T-helper 1 cell (primary cell): ENCODE measurements around the gene DEGS2.

Source experiments
- DNase-seq, 5 donors: peaks; one replicate each; pipeline ENCODE4 v3.0.0-alpha.2; 2012 to 2020

DEGS2 gene

GRCh38 chr14:100109594-100109955, 49.9 kb downstream of the DEGS2 start:
- no peak for DNase-seq

GRCh38 chr14:100108840-100109593, 50.4 kb downstream of the DEGS2 start:
- no peak for DNase-seq

- DNase-seq = peak; percentile 66 to 89 (median 79)
These were observed 51.2 kb downstream of the DEGS2 start for GRCh38 chr14:100108042-100108825.

- DNase-seq = no peak
These were observed 52.2 kb downstream of the DEGS2 start for GRCh38 chr14:100107236-100107635.

- peak; percentile 28 to 72 (median 58) for DNase-seq
These were observed 53.0 kb downstream of the DEGS2 start for GRCh38 chr14:100106250-100107112.

GRCh38 chr14:100105357-100106169, 53.9 kb downstream of the DEGS2 start:
- peak in 1 of 5 donors; percentile 45 for DNase-seq

- DNase-seq = peak in 1 of 5 donors; percentile 39
These were observed 54.7 kb downstream of the DEGS2 start for GRCh38 chr14:100104523-100105300.

GRCh38 chr14:100104006-100104352, 55.5 kb downstream of the DEGS2 start:
- DNase-seq = no peak

GRCh38 chr14:100103250-100104005, 56.0 kb downstream of the DEGS2 start:
- DNase-seq = peak in 1 of 5 donors; percentile 41

- DNase-seq = no peak
These were observed 57.2 kb downstream of the DEGS2 start for GRCh38 chr14:100102156-100102785.

GRCh38 chr14:100100032-100100703, 59.3 kb downstream of the DEGS2 start:
- DNase-seq = no peak

GRCh38 chr14:100098171-100098570, 61.3 kb downstream of the DEGS2 start:
- no peak for DNase-seq

- no peak for DNase-seq
These were observed 62.8 kb downstream of the DEGS2 start for GRCh38 chr14:100096656-100097055.
